Stimulated activated naive CD4-positive, alpha-beta T cell treated with Interleukin-2 at 50 U/mL for 16 hours (primary cell): ENCODE measurements around the gene SBK2.
A peak's percentile ranks its signal among the peaks of the same experiment; 100 is the strongest.

Source experiments
- DNase-seq: peaks from one replicate; lab custom pipeline; 2025; lab: John Stamatoyannopoulos, UW

SBK2 gene

GRCh38 chr19:55486043-55486970 lies 50.6 kb downstream of the SBK2 start:
- DNase-seq, result no peak

GRCh38 chr19:55485439-55486011 lies 51.4 kb downstream of the SBK2 start:
- DNase-seq, result no peak

DNA sequence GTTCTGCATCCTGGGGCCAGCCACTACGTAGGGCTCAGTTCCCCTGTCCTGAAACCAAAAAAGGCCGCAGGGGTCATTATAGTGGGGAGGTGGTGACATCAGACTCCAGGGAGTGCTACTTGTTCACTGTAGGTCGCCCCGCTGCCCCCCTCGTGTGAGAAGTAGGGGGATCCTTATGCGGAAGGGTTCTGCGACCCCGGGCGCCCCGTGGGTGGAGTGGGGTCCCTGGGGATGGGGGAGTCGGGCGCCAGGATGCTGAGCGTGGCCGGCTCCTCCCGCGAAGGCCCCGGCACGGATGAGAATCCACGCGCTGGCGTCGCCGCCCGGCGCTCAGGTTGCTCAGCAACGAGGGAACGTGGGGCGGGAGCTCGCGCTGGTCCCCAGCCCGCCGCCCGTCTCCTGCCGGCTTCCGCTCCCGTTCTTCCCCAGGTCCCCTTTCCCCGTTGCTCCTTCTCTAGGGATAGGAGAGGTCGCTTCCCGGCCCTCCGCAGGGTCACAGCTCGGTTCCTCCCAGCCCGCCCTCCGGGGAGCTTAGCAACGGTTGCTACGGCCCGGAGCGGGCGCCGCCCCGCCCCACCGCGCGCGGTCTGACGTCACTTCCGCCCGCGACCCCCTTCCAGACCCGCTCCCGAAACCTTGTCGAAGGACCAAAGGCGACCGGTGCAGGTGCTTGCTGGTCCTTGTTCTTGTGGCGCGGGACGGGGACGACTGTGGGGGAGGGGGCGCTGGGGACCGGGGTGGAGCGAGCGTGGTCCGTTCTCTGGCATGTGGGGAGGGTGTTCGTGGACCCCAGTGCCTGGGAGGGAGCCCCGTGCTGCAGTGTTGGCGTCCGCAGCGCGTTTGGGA lies 52.1 kb downstream of the SBK2 start, which contains the start of gene NAT14:
Gene NAT14, plus strand, starts transcription at position 596 of the 846 bp plus-strand sequence. CDS start 521 bp downstream, outside the sequence.
- DNase-seq, result peak; percentile 52

DNA sequence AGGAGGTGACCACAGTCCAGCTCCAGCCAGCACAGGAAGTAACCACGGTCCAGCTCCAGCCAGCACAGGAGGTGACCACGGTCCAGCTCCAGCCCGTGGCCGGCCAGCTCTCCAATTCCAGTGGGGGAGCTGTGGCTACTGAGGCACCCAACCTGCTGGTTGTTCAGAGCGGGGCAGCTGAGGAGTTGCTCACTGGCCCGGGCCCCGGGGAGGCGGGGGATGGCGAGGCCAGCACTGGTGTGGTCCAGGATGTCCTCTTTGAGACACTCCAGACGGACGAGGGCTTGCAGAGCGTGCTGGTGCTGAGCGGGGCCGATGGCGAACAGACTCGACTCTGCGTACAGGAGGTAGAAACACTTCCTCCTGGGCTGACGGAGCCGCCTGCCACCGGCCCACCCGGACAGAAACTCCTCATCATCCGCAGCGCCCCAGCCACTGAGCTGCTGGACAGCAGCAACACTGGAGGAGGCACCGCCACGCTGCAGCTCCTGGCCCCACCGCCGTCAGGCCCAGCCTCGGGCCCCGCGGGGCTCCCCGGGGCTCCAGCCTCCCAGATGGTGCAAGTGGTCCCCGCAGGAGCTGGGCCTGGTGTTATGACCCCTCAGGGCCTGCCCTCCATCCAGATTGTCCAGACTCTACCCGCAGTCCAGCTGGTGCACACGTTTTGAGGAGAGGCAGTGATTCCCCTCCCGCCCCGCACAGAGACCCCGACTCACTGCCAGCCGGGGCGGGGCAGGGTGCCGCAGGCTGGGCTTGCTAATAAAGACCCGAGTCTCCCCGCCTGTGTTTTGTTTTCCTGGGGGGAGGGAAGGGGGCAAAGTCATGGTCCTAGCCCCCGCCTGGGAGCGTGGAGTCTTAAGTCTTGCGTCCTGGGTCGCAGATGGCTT lies 53.0 kb downstream of the SBK2 start:
- no peak for DNase-seq

DNA sequence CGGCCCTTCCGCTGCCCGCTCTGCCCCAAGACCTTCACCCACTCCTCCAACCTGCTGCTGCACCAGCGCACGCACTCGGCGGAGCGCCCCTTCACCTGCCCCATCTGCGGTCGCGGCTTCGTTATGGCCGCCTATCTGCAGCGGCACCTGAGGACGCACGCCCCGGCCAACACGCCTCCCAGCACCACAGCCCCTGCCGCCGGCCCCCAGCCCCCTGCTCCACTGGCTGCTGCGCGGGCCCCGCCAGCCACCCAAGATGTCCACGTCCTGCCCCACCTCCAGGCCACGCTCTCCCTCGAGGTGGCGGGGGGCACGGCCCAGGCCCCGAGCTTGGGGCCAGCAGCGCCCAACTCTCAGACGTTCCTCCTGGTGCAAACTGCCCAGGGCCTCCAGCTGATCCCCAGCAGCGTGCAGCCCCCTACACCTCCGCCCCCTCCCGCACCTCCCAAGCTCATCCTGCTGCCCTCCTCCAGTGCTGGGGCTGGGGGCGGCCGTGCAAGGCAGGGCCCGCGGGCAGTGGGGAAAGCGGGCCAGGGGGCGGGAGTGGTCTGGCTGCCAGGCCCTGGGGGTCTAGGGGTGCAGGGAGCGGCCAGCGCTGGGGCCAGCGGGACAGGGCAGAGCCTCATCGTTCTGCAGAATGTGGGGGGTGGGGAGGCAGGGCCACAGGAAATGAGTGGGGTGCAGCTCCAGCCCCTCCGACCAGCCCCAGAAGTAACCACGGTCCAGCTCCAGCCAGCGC lies 53.8 kb downstream of the SBK2 start:
- DNase-seq, result no peak

DNA sequence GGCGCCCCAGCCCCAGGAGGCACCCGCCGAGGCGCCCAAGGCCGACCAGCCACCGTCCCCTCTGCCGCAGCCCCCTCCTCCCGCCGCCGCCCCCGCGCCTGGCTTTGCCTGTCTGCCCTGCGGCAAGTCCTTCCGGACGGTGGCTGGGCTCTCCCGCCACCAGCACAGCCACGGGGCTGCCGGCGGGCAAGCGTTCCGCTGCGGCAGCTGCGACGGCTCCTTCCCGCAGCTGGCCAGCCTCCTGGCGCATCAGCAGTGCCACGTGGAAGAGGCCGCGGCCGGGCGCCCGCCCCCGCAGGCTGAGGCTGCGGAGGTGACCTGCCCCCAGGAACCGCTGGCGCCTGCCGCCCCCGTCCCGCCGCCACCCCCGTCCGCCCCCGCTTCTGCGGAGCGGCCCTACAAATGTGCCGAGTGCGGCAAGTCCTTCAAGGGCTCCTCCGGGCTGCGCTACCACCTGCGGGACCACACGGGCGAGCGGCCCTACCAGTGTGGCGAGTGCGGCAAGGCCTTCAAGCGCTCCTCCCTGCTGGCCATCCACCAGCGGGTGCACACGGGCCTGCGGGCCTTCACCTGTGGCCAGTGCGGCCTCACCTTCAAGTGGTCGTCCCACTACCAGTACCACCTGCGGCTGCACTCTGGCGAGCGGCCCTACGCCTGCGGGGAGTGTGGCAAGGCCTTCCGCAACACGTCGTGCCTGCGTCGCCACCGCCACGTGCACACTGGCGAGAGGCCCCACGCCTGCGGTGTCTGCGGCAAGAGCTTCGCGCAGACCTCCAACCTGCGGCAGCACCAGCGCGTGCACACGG lies 54.6 kb downstream of the SBK2 start:
- DNase-seq, result no peak

- DNase-seq, result no peak
Measured at GRCh38 chr19:55481794-55482155, 55.2 kb downstream of the SBK2 start.

DNA sequence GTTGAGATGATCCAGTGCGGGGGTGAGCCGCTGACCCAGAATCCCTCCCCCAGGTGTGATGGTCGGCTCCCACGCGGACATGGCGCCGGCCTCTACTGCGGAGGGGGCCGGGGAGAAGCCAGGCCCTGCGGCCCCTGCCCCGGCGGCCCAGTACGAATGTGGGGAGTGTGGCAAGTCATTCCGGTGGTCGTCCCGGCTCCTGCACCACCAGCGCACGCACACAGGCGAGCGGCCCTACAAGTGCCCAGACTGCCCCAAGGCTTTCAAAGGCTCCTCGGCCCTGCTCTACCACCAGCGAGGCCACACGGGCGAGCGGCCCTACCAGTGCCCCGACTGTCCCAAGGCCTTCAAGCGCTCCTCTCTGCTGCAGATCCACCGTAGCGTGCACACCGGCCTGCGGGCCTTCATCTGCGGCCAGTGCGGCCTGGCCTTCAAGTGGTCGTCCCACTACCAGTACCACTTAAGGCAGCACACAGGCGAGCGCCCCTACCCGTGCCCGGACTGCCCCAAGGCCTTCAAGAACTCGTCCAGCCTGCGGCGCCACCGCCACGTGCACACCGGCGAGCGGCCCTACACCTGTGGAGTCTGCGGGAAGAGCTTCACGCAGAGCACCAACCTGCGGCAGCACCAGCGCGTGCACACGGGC lies 55.7 kb downstream of the SBK2 start:
- DNase-seq, result no peak

GRCh38 chr19:55479451-55480230 lies 57.3 kb downstream of the SBK2 start:
- no peak for DNase-seq

DNA sequence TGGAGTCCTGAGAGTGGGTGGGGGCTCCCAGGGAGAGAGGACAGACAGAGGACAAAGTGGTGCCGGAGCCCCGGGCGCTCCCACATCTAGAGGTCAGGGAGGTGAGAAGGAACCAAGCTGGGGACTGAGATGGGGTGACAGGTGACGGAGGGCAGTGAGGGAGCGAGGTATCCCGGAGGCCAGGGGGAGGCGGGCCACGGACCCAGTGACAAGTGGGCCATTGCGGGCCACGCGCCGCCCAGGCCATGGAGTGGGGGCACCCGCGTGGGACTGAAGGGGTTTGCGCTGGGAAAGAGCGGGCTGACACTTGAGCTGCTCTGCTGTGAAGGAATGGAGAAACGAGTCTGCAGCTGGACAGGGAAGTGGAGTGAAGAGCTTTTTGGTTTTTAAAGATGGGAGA lies 57.9 kb downstream of the SBK2 start:
- no peak for DNase-seq
